ENCODE measurements around the gene SORCS2. TPM values are rescaled to one million over a fixed set of nuclear protein-coding genes. Genes with fewer than 3 reads are reported as not detected.

The SORCS2 gene
- total RNA-seq, 6 experiments from 2014 or later = 0.18 to 6.2 (median 3.1) TPM

DNA sequence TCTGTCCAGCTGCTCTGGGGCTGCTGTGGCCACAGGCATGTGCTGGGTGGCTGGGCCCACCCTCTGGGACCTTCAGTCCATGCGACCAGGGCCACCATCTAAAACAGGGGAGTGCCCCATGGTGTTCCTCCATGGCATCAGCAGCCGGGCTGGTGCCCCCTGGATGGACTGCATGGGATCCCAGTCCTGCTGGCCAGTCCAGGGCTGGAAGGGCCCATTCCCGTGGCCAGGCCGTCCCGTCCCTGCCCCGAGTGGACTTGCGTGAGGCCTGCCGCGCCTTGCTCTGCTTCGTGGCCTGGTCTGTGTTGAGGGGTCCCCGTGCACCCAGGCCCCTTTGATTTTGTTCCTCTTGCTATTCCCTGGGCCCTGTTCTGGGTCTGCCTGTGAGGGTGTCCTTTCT, 36.4 kb downstream of the SORCS2 start:
- ATAC-seq (no peak), DNase-seq (no peak)
- no peak overlapping the region for H3K27ac ChIP-seq
- no peaks in the 10 kb centered on the region for H3K36me3 ChIP-seq
- H3K4me3 ChIP-seq = no peak overlapping the region
- no peaks in the 10 kb centered on the region for H3K9me3 ChIP-seq
- H3K4me1 ChIP-seq = no peaks in the 10 kb centered on the region
- intact Hi-C loops (cut with DNase I) = no loop called here
- no CpG with 5 or more reads among the region's 11 CpGs for WGBS (ENCODE audit: insufficient coverage, low coverage, low lambda C conversion rate, missing lambda C conversion rate)
- TF ChIP-seq, protein P1, sequence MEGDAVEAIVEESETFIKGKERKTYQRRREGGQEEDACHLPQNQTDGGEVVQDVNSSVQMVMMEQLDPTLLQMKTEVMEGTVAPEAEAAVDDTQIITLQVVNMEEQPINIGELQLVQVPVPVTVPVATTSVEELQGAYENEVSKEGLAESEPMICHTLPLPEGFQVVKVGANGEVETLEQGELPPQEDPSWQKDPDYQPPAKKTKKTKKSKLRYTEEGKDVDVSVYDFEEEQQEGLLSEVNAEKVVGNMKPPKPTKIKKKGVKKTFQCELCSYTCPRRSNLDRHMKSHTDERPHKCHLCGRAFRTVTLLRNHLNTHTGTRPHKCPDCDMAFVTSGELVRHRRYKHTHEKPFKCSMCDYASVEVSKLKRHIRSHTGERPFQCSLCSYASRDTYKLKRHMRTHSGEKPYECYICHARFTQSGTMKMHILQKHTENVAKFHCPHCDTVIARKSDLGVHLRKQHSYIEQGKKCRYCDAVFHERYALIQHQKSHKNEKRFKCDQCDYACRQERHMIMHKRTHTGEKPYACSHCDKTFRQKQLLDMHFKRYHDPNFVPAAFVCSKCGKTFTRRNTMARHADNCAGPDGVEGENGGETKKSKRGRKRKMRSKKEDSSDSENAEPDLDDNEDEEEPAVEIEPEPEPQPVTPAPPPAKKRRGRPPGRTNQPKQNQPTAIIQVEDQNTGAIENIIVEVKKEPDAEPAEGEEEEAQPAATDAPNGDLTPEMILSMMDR (IDR thresholded peaks at IDR 0.05) = no peak
- TF ChIP-seq POLR2A (IDR thresholded peaks at IDR 0.05) = no peak
- H3K27me3 ChIP-seq = no peaks in the 10 kb centered on the region

DNA sequence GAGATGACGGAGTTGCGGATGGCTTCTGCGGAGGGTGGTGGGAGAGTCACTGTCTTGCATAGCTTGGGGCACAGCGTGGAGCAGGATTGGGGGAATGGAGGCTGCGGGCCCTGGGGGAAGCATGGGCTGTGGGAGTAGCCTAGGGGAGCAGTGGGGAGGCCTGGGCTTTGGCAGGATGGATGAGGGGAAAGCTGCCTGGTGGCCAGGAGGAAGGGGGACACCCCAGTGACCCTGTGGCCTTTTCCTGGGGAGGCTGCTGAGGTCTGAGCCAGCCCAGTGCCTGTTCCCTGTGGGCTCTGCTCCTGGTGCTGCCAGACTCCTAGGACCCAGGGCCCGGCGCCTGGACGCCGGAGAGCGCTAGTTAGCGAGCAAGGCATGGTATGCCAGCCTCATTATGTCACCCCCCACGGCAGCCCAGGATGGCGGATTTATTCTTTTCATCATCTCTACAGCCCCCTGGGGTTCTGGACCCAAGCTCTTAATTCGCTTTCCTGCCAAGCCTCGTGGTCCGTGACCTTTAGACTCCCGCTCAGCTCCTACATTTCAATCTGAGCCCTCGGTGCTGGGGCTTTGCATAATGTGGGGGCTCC, 39.8 kb downstream of the SORCS2 start:
- ATAC-seq = no peak
- H3K4me3 ChIP-seq = no peak overlapping the region
- intact Hi-C loops (cut with DNase I) = no loop called here

DNA sequence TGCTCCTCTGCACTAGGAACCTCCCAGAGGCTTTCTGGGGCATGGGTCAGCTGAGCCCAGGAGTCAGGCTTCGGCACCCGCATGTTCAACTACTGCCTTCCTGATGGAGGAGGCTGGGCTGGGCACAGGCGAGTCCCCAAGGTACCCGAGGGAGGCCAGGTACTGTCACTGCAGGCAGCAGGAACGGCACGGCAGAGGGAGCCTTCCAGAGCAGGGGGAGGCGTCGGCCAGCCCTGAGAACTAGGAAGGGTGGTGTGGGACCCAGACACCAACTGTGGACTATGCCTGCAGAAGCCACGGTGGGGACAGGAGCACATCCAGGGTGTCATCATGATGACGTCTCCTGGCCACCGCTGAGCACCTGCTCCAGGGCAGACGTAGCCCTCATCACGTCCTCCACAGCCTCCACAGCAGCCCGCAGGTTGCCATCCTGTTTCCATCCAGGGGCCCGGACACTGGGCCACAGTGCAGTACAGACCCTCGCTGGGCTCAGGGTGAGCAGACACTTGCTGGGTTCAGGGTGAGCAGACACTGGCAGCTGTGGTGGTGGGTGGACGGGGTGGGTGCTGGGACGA, 40.8 kb downstream of the SORCS2 start:
- no peaks in the 10 kb centered on the region for H3K9me3 ChIP-seq
- no peak overlapping the region for H3K4me3 ChIP-seq
- no peak overlapping the region for H3K27ac ChIP-seq
- no peaks in the 10 kb centered on the region for H3K4me1 ChIP-seq
- TF ChIP-seq, protein P1 (IDR thresholded peaks at IDR 0.05) = no peak
- TF ChIP-seq POLR2A (IDR thresholded peaks at IDR 0.05) = no peak
- ATAC-seq (no peak), DNase-seq (no peak)
- no peaks in the 10 kb centered on the region for H3K27me3 ChIP-seq
- H3K36me3 ChIP-seq = no peaks in the 10 kb centered on the region
- intact Hi-C loops (cut with DNase I) = no loop called here
- no CpG with 5 or more reads among the region's 18 CpGs for WGBS (ENCODE audit: insufficient coverage, low coverage, low lambda C conversion rate, missing lambda C conversion rate)

More for the DNA sequence above, 39.8 kb downstream of the SORCS2 start:
- Histone ChIP-seq H3K36me3 (no peaks in the 10 kb centered on the region), H3K27me3 (no peaks in the 10 kb centered on the region), H3K9me3 (no peaks in the 10 kb centered on the region), H3K4me1 (no peaks in the 10 kb centered on the region), H3K27ac (no peak overlapping the region)
- WGBS (ENCODE audit: insufficient coverage, low coverage, low lambda C conversion rate, missing lambda C conversion rate) = 76% methylated on average over 6 of the region's 18 CpGs
- TF ChIP-seq POLR2A (IDR thresholded peaks at IDR 0.05) = no peak
- TF ChIP-seq, protein P1 (IDR thresholded peaks at IDR 0.05) = no peak
- DNase-seq = no peak

DNA sequence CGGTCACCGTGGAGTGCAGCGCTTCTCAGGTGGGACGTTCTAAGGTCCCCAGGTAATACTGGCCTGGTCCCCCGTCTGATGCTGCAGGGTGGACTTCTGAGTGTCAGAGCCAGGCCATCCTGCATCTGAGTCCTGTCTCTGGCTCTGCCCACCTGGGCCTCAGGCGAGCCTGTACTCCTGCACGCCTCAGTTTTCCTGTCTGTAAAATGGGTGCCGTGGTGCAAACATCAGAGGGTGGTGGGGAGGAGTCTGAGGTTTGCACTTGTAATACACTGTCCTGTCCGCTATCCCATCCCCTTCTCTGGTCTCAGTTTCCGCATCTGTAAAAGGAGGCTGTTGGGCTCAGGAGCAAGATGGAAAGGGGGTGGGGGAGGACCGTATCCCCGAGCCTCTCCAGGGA, 41.3 kb downstream of the SORCS2 start:
- H3K9me3 ChIP-seq = no peaks in the 10 kb centered on the region
- DNase-seq = no peak
- H3K36me3 ChIP-seq = no peaks in the 10 kb centered on the region
- no peaks in the 10 kb centered on the region for H3K4me1 ChIP-seq
- WGBS (ENCODE audit: insufficient coverage, low coverage, low lambda C conversion rate, missing lambda C conversion rate) = 100% methylated on average over 1 of the region's 12 CpGs
- ATAC-seq = no peak
- no peaks in the 10 kb centered on the region for H3K27me3 ChIP-seq
- no peak overlapping the region for H3K4me3 ChIP-seq
- no peak overlapping the region for H3K27ac ChIP-seq
- TF ChIP-seq, protein P1 (IDR thresholded peaks at IDR 0.05) = no peak
- no peak for TF ChIP-seq POLR2A (IDR thresholded peaks at IDR 0.05)
- intact Hi-C loops (cut with DNase I) = no loop called here

All from right lobe of liver (tissue), 6 donors.